Peyer's patch (tissue), 4 donors: ENCODE data around the gene ZC3H11A.

Experiments
- POLR2A ChIP-seq, 2 donors: fragments of 450-650 bp; IDR thresholded peaks; one replicate each; pipeline ENCODE4 v1.5.1; 2017; ENCODE audit warnings: antibody characterized with exemption in 2 of 2, mild to moderate bottlenecking in 2 of 2, moderate library complexity in 2 of 2
- TF ChIP-seq, protein P1 (sequence below), 6 experiments: fragments of 450-650 bp in 4 of 6; fragments of 200-600 bp in 2 of 6; sonication (generic) in 1 of 6; IDR thresholded peaks; one replicate each; pipeline ENCODE4 v1.5.1; 2017 to 2019; ENCODE audit warnings: antibody characterized with exemption in 6 of 6, mild to moderate bottlenecking in 3 of 6, moderate library complexity in 1 of 6

DNA sequence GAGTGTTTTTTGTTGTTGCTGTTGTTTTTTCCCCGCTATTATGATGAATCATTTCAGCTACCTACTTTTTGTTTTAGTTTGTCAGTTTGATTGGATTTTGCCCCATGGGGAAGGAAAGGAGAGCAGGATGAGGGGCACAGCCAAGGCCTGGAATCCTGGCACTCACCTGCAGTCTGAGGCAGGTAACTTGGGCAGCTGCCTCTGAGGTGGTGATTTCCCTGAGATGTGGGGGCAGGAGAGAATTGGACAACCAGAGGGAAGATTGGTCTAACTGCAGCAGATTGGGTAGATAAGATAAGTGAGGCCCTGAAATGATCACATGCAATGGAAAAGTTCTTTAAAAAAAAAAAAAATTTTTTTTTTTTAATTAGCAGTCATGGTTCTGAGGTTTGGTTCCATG is 31.9 kb upstream of the ZC3H11A start:
- no peak for TF ChIP-seq POLR2A (IDR thresholded peaks at IDR 0.05)
- TF ChIP-seq, protein P1, sequence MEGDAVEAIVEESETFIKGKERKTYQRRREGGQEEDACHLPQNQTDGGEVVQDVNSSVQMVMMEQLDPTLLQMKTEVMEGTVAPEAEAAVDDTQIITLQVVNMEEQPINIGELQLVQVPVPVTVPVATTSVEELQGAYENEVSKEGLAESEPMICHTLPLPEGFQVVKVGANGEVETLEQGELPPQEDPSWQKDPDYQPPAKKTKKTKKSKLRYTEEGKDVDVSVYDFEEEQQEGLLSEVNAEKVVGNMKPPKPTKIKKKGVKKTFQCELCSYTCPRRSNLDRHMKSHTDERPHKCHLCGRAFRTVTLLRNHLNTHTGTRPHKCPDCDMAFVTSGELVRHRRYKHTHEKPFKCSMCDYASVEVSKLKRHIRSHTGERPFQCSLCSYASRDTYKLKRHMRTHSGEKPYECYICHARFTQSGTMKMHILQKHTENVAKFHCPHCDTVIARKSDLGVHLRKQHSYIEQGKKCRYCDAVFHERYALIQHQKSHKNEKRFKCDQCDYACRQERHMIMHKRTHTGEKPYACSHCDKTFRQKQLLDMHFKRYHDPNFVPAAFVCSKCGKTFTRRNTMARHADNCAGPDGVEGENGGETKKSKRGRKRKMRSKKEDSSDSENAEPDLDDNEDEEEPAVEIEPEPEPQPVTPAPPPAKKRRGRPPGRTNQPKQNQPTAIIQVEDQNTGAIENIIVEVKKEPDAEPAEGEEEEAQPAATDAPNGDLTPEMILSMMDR (IDR thresholded peaks at IDR 0.05): no peak
